Fibroblast of the aortic adventitia (primary cell): Measurements from ENCODE around the gene RHBDD3. TPM values are rescaled to one million over a fixed set of nuclear protein-coding genes. Genes with fewer than 3 reads are reported as not detected.

Experiments
- DNase-seq: peaks from one replicate; pipeline ENCODE4 v3.0.0-alpha.2; 2010; ENCODE audit warnings: low read depth
- H3K4me3 ChIP-seq: 2 replicates; pipeline ENCODE4 v1.5.1; 2011; ENCODE audit warnings: low read depth, mild to moderate bottlenecking, control low read depth, low read length, moderate library complexity
- total RNA-seq: library from RNA; depleted of rRNA; stranded (reverse); fragments of >200 nt; gene quantifications from 2 replicates; pipeline ENCODE4 v1.2.3, GENCODE V29; 2012; ENCODE audit warnings: low replicate concordance
- TF ChIP-seq, protein P1 (sequence below): IDR thresholded peaks from 2 replicates; pipeline ENCODE4 v1.5.1; 2011; ENCODE audit warnings: mild to moderate bottlenecking, low read length, control low read depth, inconsistent platforms; ENCODE audit not compliant: insufficient read depth

The RHBDD3 gene
- total RNA-seq, 1 donor = 22.0 TPM

DNA sequence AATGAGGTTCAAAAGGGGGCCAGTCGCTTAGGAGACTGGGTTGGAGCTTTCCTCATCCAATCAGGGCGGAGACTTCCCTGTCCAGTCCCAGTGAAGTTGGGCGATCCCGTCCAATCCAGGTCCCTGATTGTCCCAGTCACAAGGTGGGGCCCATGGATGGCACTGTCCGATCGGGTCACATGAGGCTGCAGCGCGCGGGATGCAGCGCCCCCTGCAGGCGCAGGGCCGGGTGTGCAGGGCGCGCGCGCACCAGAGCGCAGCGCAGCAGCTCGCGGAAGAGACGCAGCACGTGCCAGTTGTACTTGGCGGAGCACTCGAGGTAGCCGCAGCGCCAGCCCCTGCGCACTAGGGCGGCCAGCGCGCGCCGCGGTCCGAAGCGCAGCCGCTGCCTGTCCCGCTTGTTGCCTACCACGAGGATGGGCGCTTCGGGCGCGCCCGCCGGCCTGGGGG is 45.4 kb upstream of the RHBDD3 start:
- TF ChIP-seq, protein P1, sequence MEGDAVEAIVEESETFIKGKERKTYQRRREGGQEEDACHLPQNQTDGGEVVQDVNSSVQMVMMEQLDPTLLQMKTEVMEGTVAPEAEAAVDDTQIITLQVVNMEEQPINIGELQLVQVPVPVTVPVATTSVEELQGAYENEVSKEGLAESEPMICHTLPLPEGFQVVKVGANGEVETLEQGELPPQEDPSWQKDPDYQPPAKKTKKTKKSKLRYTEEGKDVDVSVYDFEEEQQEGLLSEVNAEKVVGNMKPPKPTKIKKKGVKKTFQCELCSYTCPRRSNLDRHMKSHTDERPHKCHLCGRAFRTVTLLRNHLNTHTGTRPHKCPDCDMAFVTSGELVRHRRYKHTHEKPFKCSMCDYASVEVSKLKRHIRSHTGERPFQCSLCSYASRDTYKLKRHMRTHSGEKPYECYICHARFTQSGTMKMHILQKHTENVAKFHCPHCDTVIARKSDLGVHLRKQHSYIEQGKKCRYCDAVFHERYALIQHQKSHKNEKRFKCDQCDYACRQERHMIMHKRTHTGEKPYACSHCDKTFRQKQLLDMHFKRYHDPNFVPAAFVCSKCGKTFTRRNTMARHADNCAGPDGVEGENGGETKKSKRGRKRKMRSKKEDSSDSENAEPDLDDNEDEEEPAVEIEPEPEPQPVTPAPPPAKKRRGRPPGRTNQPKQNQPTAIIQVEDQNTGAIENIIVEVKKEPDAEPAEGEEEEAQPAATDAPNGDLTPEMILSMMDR = peak; percentile 59
- DNase-seq = peak; percentile 39
- H3K4me3 ChIP-seq = no peak overlapping the region

DNA sequence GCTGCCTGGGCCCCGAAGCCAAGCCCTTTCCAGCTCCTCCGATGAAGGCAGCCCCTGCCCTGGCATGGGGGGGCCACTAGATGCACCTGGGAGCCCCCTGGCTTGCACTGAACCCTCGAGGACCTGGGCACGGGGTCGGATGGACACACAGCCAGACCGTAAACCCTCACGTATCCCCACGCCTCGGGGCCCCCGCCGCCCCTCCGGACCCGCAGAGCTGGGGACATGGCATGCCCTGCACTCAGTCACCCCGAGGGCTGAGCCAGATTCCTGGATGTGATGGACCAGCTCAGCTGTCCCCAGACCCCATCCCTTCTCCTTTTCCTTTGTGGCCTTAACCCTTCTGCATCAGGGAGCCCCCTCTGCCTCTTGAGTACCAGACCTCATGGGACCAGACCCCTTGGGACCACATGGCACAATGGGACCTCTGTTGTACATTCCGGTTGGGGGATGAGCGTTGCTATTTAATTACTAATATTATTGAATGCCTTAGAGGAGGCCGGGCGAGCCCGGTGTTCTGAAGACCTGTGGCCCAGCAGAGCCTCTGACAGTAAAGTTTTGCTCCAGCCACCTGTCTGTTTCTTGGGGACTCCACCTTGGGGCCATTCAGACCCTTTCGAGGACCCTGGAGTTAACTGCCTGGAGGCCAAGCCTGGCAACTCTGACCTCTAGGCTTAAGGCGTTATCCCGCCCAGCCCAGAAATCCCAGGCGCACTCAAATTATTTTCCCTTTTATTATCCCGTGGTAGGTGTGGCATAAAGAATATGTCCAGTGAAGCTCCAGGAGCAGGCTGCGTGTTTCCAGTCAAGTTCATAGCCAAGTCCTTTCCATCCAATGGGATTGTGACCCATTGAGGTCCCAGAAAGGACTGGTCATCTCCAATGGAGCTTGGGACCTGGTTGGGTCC is 44.7 kb upstream of the RHBDD3 start:
- TF ChIP-seq, protein P1 = no peak
- no peak for DNase-seq
- no peak overlapping the region for H3K4me3 ChIP-seq

DNA sequence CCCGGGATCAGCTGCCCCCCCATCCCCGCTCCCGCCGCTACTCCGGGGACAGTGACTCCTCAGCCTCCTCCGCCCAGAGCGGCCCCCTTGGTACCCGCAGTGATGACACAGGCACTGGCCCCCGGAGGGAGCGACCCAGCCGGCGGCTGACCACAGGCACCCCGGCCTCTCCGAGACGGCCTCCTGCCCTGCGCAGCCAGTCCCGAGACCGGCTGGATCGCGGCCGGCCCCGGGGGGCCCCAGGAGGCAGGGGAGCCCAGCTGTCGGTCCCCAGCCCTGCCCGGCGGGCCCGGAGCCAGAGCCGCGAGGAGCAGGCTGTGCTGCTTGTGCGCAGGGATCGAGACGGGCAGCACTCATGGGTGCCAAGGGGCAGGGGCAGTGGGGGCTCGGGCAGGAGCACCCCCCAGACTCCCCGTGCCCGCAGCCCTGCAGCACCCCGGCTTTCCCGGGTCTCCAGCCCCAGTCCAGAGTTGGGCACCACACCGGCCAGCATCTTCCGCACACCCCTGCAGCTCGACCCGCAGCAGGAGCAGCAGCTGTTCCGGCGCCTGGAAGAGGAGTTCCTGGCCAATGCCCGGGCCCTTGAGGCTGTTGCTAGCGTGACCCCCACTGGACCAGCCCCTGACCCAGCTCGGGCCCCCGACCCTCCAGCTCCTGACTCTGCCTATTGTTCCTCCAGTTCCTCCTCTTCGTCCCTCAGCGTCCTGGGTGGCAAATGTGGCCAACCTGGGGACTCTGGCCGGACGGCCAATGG is 43.9 kb upstream of the RHBDD3 start:
- no peak for DNase-seq
- H3K4me3 ChIP-seq = peak overlapping the region; percentile 49
- TF ChIP-seq, protein P1 = no peak

DNA sequence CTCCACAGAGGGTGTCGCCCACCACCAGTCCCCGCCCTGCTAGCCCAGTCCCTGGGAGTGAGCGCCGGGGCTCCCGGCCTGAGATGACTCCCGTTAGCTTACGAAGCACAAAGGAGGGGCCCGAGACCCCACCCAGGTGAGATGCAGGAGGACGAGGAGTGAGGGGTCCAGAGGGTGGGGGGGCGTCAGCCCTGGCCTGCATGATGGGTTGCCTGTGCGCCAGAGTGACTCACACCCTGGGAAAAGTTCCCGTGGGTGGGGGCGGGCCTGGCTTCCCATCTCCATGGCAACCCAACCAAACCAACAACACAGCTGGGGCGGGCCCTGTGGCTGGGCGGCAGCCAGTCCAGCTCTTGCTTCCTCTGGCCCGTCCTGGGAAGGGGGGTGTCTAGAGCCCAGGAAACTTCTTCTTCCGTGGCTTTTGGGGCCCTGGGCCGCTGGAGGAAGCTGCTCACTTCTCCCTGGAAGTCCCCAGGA is 43.1 kb upstream of the RHBDD3 start:
- TF ChIP-seq, protein P1 = no peak
- DNase-seq = peak; percentile 96
- H3K4me3 ChIP-seq = peak overlapping the region; percentile 49

DNA sequence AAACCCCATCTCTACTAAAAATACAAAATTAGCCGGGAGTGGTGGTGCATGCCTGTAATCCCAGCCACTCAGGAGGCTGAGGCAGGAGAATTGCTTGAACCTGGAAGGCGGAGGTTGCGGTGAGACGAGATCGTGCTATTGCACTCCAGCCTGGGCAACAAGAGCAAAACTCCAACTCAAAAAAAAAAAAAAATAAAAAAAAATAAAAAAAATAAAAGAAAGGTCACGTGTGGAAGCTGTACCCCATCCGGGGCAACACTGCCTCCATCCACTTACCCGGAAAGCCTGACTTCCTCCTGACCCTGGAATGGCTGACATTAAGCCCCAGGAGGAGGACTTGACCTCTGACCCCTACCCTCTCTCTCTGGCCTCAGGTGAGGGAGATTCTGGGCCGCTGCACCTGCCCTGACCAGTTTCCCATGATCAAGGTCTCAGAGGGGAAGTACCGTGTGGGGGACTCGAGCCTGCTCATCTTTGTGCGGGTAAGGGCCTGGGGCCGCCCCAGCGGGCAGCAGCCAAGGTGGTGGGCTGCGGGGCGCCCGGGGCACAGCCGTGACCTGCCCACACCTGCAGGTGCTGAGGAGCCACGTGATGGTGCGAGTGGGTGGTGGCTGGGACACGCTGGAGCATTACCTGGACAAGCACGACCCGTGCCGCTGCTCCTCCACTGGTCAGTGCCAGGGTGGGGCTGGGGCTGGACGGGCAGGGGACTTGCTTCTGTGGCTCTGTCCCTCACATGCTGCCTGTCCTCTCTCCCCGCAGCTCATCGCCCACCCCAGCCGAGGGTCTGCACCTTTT is 42.5 kb upstream of the RHBDD3 start:
- no peak for DNase-seq
- TF ChIP-seq, protein P1 = no peak
- no peak overlapping the region for H3K4me3 ChIP-seq
